Measurements from ENCODE around the gene AFF1.

Gene AFF1

DNA sequence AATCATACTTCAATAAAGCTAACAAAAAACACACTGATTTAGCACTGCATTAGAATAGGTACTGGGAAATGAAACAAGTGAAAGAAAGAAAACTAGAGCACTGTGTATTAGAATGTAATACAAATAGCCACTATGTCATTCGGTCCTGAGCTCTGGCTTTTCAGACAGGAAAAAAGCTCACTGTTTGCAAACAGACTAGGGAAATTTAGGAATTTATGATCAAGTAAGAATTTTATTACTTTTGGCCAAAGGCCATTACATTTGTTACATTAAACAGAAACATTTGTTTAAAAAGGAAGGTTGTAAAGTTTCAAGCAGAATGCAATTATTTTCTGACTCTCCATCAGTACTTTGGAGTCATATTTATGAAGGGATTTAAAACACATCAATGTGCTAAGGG lies 216.9 kb downstream of the AFF1 start:
- no peak overlapping the region for H3K4me3 ChIP-seq (ENCODE audit: control insufficient read depth, low read depth, low read length)
- TF ChIP-seq, protein P1, sequence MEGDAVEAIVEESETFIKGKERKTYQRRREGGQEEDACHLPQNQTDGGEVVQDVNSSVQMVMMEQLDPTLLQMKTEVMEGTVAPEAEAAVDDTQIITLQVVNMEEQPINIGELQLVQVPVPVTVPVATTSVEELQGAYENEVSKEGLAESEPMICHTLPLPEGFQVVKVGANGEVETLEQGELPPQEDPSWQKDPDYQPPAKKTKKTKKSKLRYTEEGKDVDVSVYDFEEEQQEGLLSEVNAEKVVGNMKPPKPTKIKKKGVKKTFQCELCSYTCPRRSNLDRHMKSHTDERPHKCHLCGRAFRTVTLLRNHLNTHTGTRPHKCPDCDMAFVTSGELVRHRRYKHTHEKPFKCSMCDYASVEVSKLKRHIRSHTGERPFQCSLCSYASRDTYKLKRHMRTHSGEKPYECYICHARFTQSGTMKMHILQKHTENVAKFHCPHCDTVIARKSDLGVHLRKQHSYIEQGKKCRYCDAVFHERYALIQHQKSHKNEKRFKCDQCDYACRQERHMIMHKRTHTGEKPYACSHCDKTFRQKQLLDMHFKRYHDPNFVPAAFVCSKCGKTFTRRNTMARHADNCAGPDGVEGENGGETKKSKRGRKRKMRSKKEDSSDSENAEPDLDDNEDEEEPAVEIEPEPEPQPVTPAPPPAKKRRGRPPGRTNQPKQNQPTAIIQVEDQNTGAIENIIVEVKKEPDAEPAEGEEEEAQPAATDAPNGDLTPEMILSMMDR (IDR thresholded peaks at IDR 0.05; ENCODE audit: control insufficient read depth, insufficient read depth, low read depth, low read length, missing control alignments), result no peak
- DNase-seq (ENCODE audit: low read depth), result peak; percentile 8

DNA sequence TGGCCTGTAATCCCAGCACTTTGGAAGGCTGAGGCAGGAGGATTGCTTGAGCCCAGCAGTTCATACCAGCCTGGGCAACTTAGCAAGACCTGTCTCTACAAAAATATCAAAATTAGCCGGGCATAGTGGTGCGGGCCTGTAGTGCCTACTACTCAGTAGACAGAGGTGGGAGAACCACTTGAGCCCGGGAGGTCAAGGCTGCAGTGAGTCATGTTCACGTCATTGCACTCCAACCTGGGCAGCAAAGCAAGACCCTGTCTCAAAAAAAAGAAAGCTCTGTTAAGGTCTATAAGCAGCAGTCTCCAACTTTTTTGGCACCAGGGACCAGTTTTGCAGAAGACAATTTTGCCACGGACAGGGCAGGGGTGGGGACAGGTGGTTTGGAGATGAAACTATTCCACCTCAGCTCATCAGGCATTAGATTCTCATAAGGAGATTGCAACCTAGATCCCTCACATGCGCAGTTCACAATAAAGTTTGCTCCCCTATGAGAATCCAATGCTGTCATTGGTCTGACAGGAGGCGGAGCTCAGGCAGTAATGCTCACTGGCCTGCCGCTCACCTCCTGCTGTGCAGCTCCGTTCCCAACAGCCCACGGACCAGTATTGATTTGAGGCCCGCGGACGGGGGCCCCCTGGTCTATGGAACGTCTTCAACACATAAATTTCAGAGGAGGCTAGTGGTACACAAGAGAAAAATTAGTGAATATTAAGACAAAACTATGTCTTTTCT lies 217.7 kb downstream of the AFF1 start:
- TF ChIP-seq, protein P1 (IDR thresholded peaks at IDR 0.05; ENCODE audit: control insufficient read depth, insufficient read depth, low read depth, low read length, missing control alignments), result no peak
- H3K4me3 ChIP-seq (ENCODE audit: control insufficient read depth, low read depth, low read length), result no peak overlapping the region
- no peak for DNase-seq (ENCODE audit: low read depth)

DNA sequence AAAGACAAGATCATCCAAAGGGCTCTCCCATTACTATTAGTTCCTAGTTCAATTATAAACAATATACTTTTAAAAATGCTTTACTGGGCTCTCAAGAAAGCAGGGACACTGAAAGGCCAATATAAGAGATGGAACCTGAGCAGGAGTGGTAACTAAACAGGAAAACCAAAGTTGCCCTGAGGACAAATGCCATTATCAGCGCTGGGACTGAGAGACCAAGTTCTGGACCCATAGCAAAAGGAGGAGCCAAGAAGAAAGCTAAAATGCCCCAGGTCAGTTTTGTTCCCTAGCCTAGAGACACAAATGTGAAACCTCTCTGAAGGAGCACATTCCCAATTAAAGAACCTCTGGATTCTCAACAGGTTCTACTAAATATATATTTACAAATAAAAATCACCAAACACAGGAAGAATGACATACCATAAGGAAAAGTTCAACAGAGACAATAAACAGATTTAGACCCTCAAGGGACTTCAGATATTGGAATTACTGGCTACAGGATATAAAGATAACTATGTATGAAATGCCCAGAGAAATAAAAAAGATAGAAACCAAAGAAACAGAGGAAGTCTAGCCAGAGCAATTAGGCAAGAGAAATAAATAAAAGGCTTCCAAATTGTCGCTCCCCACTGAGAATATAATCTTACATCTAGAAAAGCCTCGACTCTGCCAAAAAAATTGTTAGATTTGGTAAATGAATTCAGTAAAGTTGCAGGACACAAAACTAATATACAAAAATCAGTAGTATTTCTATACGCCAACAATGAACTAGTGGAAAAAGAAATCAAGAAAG lies 218.5 kb downstream of the AFF1 start:
- TF ChIP-seq, protein P1 (IDR thresholded peaks at IDR 0.05; ENCODE audit: control insufficient read depth, insufficient read depth, low read depth, low read length, missing control alignments), result no peak
- H3K4me3 ChIP-seq (ENCODE audit: control insufficient read depth, low read depth, low read length), result no peak overlapping the region

DNA sequence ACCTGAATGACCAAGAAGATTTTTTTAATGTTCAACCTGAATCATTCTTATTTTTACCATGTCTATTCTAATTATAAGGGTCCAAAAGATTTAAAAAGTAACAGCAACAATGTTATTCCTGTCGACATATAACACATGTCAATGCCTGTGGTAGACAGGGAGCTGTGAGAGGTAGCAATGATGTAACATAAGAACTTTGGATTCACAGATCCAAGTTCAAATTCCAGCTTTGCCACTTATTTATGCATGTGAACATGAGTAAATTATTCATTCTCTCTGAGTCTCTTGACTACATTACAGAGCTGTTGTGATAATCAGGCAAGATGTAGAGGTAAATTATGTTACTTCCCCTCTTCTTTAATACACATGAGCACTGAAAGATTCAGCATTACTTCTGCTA lies 231.1 kb downstream of the AFF1 start:
- TF ChIP-seq, protein P1 (IDR thresholded peaks at IDR 0.05; ENCODE audit: control insufficient read depth, insufficient read depth, low read depth, low read length, missing control alignments), result no peak
- H3K4me3 ChIP-seq (ENCODE audit: control insufficient read depth, low read depth, low read length), result no peak overlapping the region
- DNase-seq (ENCODE audit: low read depth), result no peak

More for the DNA sequence above, 218.5 kb downstream of the AFF1 start:
- DNase-seq (ENCODE audit: low read depth), result no peak

DNA sequence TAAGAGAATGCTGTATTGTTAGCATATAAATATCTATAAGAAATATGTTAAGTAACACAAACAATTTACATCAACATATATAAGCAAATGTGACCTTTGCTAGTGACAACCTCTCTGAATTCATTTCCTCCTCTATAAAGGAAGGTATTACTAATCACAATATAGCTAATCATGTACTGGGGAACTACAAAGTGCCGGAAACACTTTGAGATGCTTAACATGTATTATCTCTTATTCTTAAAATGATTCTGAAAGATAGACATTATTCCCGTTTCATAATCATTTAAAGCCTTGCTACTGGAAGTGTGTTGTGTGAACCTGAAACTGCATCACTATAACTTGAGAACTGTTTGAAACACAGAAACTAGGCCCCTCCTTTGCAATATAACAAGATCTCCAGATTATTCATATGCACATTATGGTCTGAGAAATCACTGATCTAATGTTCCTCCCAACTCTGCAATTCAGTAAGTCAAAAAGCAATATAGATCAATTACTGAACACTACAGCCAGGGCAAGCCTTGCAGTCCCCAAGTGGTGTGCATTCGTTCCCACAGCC lies 231.6 kb downstream of the AFF1 start:
- DNase-seq (ENCODE audit: low read depth), result no peak
- H3K4me3 ChIP-seq (ENCODE audit: control insufficient read depth, low read depth, low read length), result no peak overlapping the region
- TF ChIP-seq, protein P1 (IDR thresholded peaks at IDR 0.05; ENCODE audit: control insufficient read depth, insufficient read depth, low read depth, low read length, missing control alignments), result no peak

DNA sequence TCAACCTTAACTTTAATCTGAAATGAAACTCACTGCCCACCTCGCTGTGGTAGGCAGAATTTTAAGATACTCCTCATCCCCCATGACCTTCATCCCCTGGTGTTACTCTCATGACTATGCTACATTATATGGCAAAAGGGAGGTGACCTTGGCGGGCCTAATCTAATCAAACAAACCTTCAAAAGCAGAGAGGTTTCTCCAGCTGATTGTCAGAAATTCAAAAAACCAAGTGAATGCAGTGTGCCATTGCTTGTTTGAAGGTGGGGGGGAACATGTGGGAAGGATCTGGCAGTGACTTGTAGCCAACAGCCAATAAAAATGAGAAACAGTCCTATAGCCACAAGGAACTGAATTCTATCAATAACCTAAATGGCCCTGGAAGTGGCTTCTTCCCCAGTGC lies 237.1 kb downstream of the AFF1 start:
- H3K4me3 ChIP-seq (ENCODE audit: control insufficient read depth, low read depth, low read length), result no peak overlapping the region
- no peak for DNase-seq (ENCODE audit: low read depth)
- TF ChIP-seq, protein P1 (IDR thresholded peaks at IDR 0.05; ENCODE audit: control insufficient read depth, insufficient read depth, low read depth, low read length, missing control alignments), result no peak

Measured in AG09309 (cell line).